RPMI8226 (cell line): ENCODE measurements around the gene CMPK1.
"Not testable (repeated sequence)": the region's sequence is repeated elsewhere in the genome, so short reads cannot be mapped to it uniquely, and the experiment has no call there.

Source experiments
- DNase-seq: peaks from one replicate; pipeline ENCODE4 v3.0.0-alpha.2; 2015

The CMPK1 gene

GRCh38 chr1:47333578-47333921 is at the start of gene CMPK1:
Gene CMPK1, plus strand, starts transcription at chr1:47333790. Its CDS starts 156 bp downstream, at chr1:47333946.
- peak; percentile 94 for DNase-seq

- not testable (repeated sequence) for DNase-seq
These were observed 45.5 kb upstream of the CMPK1 start for GRCh38 chr1:47288116-47288515.

GRCh38 chr1:47294863-47295262 is 38.7 kb upstream of the CMPK1 start:
- not testable (repeated sequence) for DNase-seq

- DNase-seq, result no peak
These were observed 38.0 kb upstream of the CMPK1 start for GRCh38 chr1:47295579-47295978.

- no peak for DNase-seq
These were observed 35.4 kb upstream of the CMPK1 start for GRCh38 chr1:47298025-47298699.

GRCh38 chr1:47302472-47302871 is 31.1 kb upstream of the CMPK1 start:
- DNase-seq, result no peak

GRCh38 chr1:47309427-47309826 is 24.2 kb upstream of the CMPK1 start:
- DNase-seq, result no peak

GRCh38 chr1:47313915-47314664 is 19.5 kb upstream of the CMPK1 start, which contains the start of gene STIL:
Gene STIL, minus strand, starts transcription at chr1:47314147. Its CDS starts 3,828 bp downstream, at chr1:47310319.
- peak; percentile 100 for DNase-seq

- no peak for DNase-seq
These were observed 15.7 kb upstream of the CMPK1 start for GRCh38 chr1:47317841-47318240.

GRCh38 chr1:47319968-47320367 is 13.6 kb upstream of the CMPK1 start:
- DNase-seq, result not testable (repeated sequence)

GRCh38 chr1:47323599-47324031 is 10.0 kb upstream of the CMPK1 start:
- DNase-seq, result no peak

GRCh38 chr1:47324682-47325081 is 8.9 kb upstream of the CMPK1 start:
- no peak for DNase-seq

GRCh38 chr1:47325528-47325927 is 8.1 kb upstream of the CMPK1 start:
- DNase-seq, result no peak

- no peak for DNase-seq
These were observed 7.3 kb upstream of the CMPK1 start for GRCh38 chr1:47326271-47326670.

GRCh38 chr1:47328992-47329391 is 4.6 kb upstream of the CMPK1 start:
- no peak for DNase-seq

GRCh38 chr1:47330212-47330611 is 3.4 kb upstream of the CMPK1 start:
- DNase-seq, result no peak

- no peak for DNase-seq
These were observed 1.7 kb upstream of the CMPK1 start for GRCh38 chr1:47331875-47332274.

GRCh38 chr1:47332779-47333577 is 612 bp upstream of the CMPK1 start:
- DNase-seq, result no peak

- peak; percentile 93 for DNase-seq
These were observed 553 bp downstream of the CMPK1 start for GRCh38 chr1:47333922-47334764.

GRCh38 chr1:47334765-47335435 is 1.3 kb downstream of the CMPK1 start:
- no peak for DNase-seq

- DNase-seq, result no peak
These were observed 3.8 kb downstream of the CMPK1 start for GRCh38 chr1:47337350-47337749.
